Ureter (tissue), 1 donor: ENCODE data around the gene ZBTB16. TPM values are rescaled to one million over a fixed set of nuclear protein-coding genes. Genes with fewer than 3 reads are reported as not detected.
"Not testable (repeated sequence)": the region's sequence is repeated elsewhere in the genome, so short reads cannot be mapped to it uniquely, and the experiment has no call there.

ENCODE experiments used
- DNase-seq: peaks from one replicate; pipeline ENCODE4 v3.0.0-alpha.2; 2020; ENCODE audit warnings: low spot score
- total RNA-seq: library from RNA; stranded (reverse); gene quantifications from one replicate; pipeline ENCODE4 v1.2.4, GENCODE V29; 2023
- donor health status: DM: yes; HTN: yes; CAD: no.

ZBTB16 gene
- total RNA-seq, 1 donor from 2014 or later, result 166 TPM

- DNase-seq, result no peak
These were observed 17.3 kb upstream of the ZBTB16 start for GRCh38 chr11:114042234-114042633.

GRCh38 chr11:114044042-114044871 is 15.3 kb upstream of the ZBTB16 start:
- DNase-seq, result no peak

- no peak for DNase-seq
These were observed 12.2 kb upstream of the ZBTB16 start for GRCh38 chr11:114047327-114047726.

GRCh38 chr11:114049050-114049449 is 10.5 kb upstream of the ZBTB16 start:
- DNase-seq, result no peak

- DNase-seq, result not testable (repeated sequence)
These were observed 9.7 kb upstream of the ZBTB16 start for GRCh38 chr11:114049766-114050165.

- no peak for DNase-seq
These were observed 9.1 kb upstream of the ZBTB16 start for GRCh38 chr11:114050258-114050927.

GRCh38 chr11:114051558-114051957 is 8.0 kb upstream of the ZBTB16 start:
- no peak for DNase-seq

- DNase-seq, result no peak
These were observed 7.4 kb upstream of the ZBTB16 start for GRCh38 chr11:114052160-114052559.

- DNase-seq, result no peak
These were observed 6.1 kb upstream of the ZBTB16 start for GRCh38 chr11:114053406-114053805.

GRCh38 chr11:114054806-114055205 is 4.7 kb upstream of the ZBTB16 start:
- no peak for DNase-seq

GRCh38 chr11:114056409-114056808 is 3.1 kb upstream of the ZBTB16 start:
- DNase-seq, result no peak

GRCh38 chr11:114057147-114057546 is 2.4 kb upstream of the ZBTB16 start:
- DNase-seq, result no peak

- DNase-seq, result no peak
These were observed 1.9 kb upstream of the ZBTB16 start for GRCh38 chr11:114057605-114058004.

- peak; percentile 68 for DNase-seq
These were observed 1.3 kb upstream of the ZBTB16 start for GRCh38 chr11:114058026-114058706.

- DNase-seq, result no peak
These were observed 637 bp upstream of the ZBTB16 start for GRCh38 chr11:114058871-114059277.

- DNase-seq, result no peak
These were observed 477 bp downstream of the ZBTB16 start for GRCh38 chr11:114059984-114060391.

- DNase-seq, result no peak
These were observed 1.0 kb downstream of the ZBTB16 start for GRCh38 chr11:114060392-114061047.

- no peak for DNase-seq
These were observed 1.7 kb downstream of the ZBTB16 start for GRCh38 chr11:114061048-114061680.

GRCh38 chr11:114061681-114062049 is 2.2 kb downstream of the ZBTB16 start:
- no peak for DNase-seq

- no peak for DNase-seq
These were observed 2.8 kb downstream of the ZBTB16 start for GRCh38 chr11:114062272-114062671.

GRCh38 chr11:114063149-114063828 is 3.8 kb downstream of the ZBTB16 start:
- no peak for DNase-seq
